ENCODE data around the gene ADCYAP1R1.

ADCYAP1R1 gene

DNA sequence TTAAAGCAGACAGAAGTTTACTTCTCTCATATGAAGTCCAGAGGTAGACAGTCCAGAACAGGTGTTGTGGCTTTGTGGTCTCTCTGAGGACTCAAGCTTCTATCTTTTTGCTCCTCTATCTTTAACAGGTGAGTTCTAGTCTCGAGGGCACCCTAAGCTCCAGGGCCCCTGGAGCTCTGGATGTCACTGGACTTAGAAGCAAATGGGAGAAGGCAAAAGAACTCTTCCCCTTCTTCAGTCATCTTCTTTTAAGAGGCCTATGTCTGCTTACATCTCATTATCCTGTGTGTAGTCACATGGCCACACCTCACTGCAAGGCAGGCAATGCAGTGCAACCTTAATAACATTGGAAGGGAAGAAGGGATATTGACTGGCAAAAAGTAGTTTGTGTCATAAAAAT, 61.6 kb downstream of the ADCYAP1R1 start:
- Histone ChIP-seq H3K9ac (ENCODE audit: low read length) (no peak overlapping the region), H3K27ac (ENCODE audit: low read length) (no peak overlapping the region), H3K79me2 (ENCODE audit: low read length) (no peaks in the 10 kb centered on the region), H3K27me3 (ENCODE audit: low read depth, low read length) (no peaks in the 10 kb centered on the region), H2AFZ (ENCODE audit: low read depth, low read length) (no peak overlapping the region), H3K9me3 (ENCODE audit: insufficient read depth, low read length) (no peaks in the 10 kb centered on the region), H3K4me2 (ENCODE audit: low read length) (no peak overlapping the region), H3K4me3 (ENCODE audit: low read length) (no peak overlapping the region), H3K36me3 (replicated peaks; ENCODE audit: low read depth, low read length) (no peaks in the 10 kb centered on the region), H4K20me1 (ENCODE audit: insufficient read depth, low read length) (no peaks in the 10 kb centered on the region), H3K4me1 (ENCODE audit: low read length) (no peaks in the 10 kb centered on the region)
- TF ChIP-seq, protein P1, sequence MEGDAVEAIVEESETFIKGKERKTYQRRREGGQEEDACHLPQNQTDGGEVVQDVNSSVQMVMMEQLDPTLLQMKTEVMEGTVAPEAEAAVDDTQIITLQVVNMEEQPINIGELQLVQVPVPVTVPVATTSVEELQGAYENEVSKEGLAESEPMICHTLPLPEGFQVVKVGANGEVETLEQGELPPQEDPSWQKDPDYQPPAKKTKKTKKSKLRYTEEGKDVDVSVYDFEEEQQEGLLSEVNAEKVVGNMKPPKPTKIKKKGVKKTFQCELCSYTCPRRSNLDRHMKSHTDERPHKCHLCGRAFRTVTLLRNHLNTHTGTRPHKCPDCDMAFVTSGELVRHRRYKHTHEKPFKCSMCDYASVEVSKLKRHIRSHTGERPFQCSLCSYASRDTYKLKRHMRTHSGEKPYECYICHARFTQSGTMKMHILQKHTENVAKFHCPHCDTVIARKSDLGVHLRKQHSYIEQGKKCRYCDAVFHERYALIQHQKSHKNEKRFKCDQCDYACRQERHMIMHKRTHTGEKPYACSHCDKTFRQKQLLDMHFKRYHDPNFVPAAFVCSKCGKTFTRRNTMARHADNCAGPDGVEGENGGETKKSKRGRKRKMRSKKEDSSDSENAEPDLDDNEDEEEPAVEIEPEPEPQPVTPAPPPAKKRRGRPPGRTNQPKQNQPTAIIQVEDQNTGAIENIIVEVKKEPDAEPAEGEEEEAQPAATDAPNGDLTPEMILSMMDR (IDR thresholded peaks at IDR 0.05; ENCODE audit: low read depth, low read length), result no peak
- no peak for TF ChIP-seq EZH2phosphoT487 (IDR thresholded peaks at IDR 0.05; ENCODE audit: low read depth)

DNA sequence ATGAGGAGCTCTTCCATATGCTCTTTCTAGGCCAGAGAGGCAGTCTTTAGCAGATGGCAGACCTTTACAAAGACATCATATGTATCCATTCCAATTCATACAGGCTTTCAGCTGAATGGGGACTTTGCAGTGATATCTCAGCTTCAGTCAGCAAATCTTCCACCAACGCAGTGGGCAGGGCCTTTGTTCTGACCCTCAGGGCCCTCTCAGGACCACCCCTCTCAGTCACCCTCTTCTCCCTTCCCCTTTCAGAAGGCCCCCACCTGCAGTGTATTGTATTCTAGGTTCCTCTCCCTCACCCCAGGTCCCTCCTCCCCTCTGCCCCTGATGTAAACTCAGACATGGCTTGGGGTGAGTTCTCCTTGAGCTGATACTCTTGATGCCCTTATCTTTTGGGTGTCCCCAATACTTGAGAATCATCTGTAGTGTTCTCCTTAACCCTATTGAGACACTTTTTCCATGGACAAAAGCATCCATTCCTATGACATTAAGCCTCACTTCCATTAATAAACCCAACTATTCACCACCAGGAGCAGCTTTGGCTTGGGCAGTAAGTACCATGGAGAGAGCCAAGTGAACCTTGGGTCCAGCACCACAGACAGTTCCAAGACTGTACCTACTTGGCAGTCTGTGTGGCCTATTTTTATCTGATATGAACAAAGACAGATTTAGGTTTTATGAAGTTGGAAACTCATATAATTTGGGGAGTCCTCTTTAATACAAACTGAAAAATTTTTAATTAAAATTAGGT, 62.7 kb downstream of the ADCYAP1R1 start:
- no peaks in the 10 kb centered on the region for H3K36me3 ChIP-seq (replicated peaks; ENCODE audit: low read depth, low read length)
- H3K4me1 ChIP-seq (ENCODE audit: low read length), result no peaks in the 10 kb centered on the region
- no peak overlapping the region for H2AFZ ChIP-seq (ENCODE audit: low read depth, low read length)
- H3K4me3 ChIP-seq (ENCODE audit: low read length), result no peak overlapping the region
- H3K9ac ChIP-seq (ENCODE audit: low read length), result no peak overlapping the region
- no peaks in the 10 kb centered on the region for H4K20me1 ChIP-seq (ENCODE audit: insufficient read depth, low read length)
- no peak overlapping the region for H3K4me2 ChIP-seq (ENCODE audit: low read length)
- TF ChIP-seq, protein P1 (IDR thresholded peaks at IDR 0.05; ENCODE audit: low read depth, low read length), result no peak
- no peak for TF ChIP-seq EZH2phosphoT487 (IDR thresholded peaks at IDR 0.05; ENCODE audit: low read depth)
- no peaks in the 10 kb centered on the region for H3K9me3 ChIP-seq (ENCODE audit: insufficient read depth, low read length)
- H3K27ac ChIP-seq (ENCODE audit: low read length), result no peak overlapping the region
- no peaks in the 10 kb centered on the region for H3K27me3 ChIP-seq (ENCODE audit: low read depth, low read length)
- no peaks in the 10 kb centered on the region for H3K79me2 ChIP-seq (ENCODE audit: low read length)

DNA sequence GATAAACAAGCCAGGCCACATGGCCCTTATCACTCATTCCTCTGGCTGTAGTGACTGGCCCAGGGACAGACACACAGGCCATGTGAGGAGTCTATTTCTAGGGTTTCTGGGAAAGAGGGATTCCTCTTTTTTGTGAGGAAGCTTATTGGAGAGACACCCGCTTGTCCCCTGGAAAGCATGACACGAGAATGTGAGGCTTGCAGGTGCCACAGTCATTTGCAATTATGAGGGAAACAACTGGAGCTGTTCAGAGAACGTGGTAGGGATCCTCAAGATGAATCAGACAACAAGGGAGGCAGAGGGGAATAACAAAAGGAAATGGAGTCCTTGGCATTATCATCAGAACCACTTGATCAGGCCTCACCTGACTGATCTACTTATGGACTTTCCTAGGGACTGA, 64.5 kb downstream of the ADCYAP1R1 start:
- H3K27me3 ChIP-seq (ENCODE audit: low read depth, low read length), result no peaks in the 10 kb centered on the region
- H3K9ac ChIP-seq (ENCODE audit: low read length), result no peak overlapping the region
- H3K79me2 ChIP-seq (ENCODE audit: low read length), result no peaks in the 10 kb centered on the region
- H3K4me3 ChIP-seq (ENCODE audit: low read length), result no peak overlapping the region
- H3K27ac ChIP-seq (ENCODE audit: low read length), result no peak overlapping the region
- no peaks in the 10 kb centered on the region for H3K9me3 ChIP-seq (ENCODE audit: insufficient read depth, low read length)
- no peaks in the 10 kb centered on the region for H3K4me1 ChIP-seq (ENCODE audit: low read length)
- no peak for TF ChIP-seq EZH2phosphoT487 (IDR thresholded peaks at IDR 0.05; ENCODE audit: low read depth)
- TF ChIP-seq, protein P1 (IDR thresholded peaks at IDR 0.05; ENCODE audit: low read depth, low read length), result no peak
- H2AFZ ChIP-seq (ENCODE audit: low read depth, low read length), result no peak overlapping the region
- no peaks in the 10 kb centered on the region for H3K36me3 ChIP-seq (replicated peaks; ENCODE audit: low read depth, low read length)
- no peaks in the 10 kb centered on the region for H4K20me1 ChIP-seq (ENCODE audit: insufficient read depth, low read length)
- H3K4me2 ChIP-seq (ENCODE audit: low read length), result no peak overlapping the region

DNA sequence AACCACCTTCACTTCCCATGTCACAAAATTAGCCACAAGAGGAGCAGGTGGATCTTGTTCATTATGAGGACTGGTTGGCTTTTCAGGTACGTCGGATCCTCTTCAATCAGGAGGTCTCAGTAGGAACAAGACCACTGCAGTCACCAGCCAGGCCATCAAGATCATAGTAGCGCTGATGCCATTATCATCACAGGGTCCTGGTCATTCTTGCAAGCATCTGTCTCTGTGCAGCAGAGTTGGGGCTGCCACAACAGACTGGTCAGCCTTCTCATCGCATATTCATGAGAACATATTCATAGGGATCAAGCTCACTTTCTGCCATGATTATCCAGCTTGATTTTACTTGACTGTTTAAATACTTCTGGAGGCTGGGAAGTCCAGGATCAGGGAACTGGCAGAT, 67.1 kb downstream of the ADCYAP1R1 start:
- Histone ChIP-seq H3K27ac (ENCODE audit: low read length) (no peak overlapping the region), H3K9ac (ENCODE audit: low read length) (no peak overlapping the region), H3K79me2 (ENCODE audit: low read length) (no peaks in the 10 kb centered on the region), H3K36me3 (replicated peaks; ENCODE audit: low read depth, low read length) (no peaks in the 10 kb centered on the region), H3K27me3 (ENCODE audit: low read depth, low read length) (no peaks in the 10 kb centered on the region), H2AFZ (ENCODE audit: low read depth, low read length) (no peak overlapping the region), H4K20me1 (ENCODE audit: insufficient read depth, low read length) (no peaks in the 10 kb centered on the region), H3K4me3 (ENCODE audit: low read length) (no peak overlapping the region), H3K9me3 (ENCODE audit: insufficient read depth, low read length) (no peaks in the 10 kb centered on the region), H3K4me1 (ENCODE audit: low read length) (no peaks in the 10 kb centered on the region), H3K4me2 (ENCODE audit: low read length) (no peak overlapping the region)
- no peak for TF ChIP-seq EZH2phosphoT487 (IDR thresholded peaks at IDR 0.05; ENCODE audit: low read depth)
- TF ChIP-seq, protein P1 (IDR thresholded peaks at IDR 0.05; ENCODE audit: low read depth, low read length), result no peak

Measured in OCI-LY3 (cell line).